ENCODE data around the gene ASZ1.

ASZ1 gene

DNA sequence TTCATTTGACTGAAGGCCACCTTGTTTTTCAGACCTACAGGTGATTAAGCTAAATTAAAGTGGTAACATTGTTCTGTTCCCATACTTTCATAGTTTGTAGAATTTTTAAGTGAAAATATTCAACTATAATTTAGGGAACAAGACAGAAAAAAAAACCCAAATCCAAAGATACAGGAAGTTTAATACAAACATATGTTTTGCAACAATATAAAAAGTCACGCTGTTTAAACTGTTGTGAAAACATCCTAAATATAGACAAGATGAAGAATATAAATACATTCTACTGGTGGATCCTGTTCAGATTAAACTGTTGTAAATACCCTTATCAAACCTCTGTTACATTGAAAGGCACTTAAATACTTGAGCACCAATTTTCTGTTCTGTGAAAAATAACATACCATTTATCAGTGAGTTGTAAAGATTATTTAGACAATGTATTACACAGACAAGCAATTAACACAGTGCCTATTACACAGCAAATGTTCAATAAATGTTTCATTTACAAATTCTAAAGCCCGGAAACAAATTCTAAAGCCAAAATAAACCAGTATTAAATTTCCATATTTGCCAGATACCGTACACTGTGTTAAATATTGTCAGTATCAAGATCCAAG, 14.2 kb downstream of the ASZ1 start:
- TF ChIP-seq CTCF (IDR thresholded peaks at IDR 0.05; ENCODE audit: extremely low read depth, missing control alignments) = no peak
- DNase-seq (ENCODE audit: low spot score) = no peak

GRCh38 chr7:117412390-117412789, 14.9 kb downstream of the ASZ1 start:
- no peak for TF ChIP-seq CTCF (IDR thresholded peaks at IDR 0.05; ENCODE audit: extremely low read depth, missing control alignments)
- no peak for DNase-seq (ENCODE audit: low spot score)

GRCh38 chr7:117411539-117411938, 15.8 kb downstream of the ASZ1 start:
- no peak for TF ChIP-seq CTCF (IDR thresholded peaks at IDR 0.05; ENCODE audit: extremely low read depth, missing control alignments)
- DNase-seq (ENCODE audit: low spot score) = no peak

GRCh38 chr7:117408831-117409230, 18.5 kb downstream of the ASZ1 start:
- TF ChIP-seq CTCF (IDR thresholded peaks at IDR 0.05; ENCODE audit: extremely low read depth, missing control alignments) = no peak
- DNase-seq (ENCODE audit: low spot score) = no peak

- DNase-seq (ENCODE audit: low spot score) = no peak
- no peak for TF ChIP-seq CTCF (IDR thresholded peaks at IDR 0.05; ENCODE audit: extremely low read depth, missing control alignments)
Observed at GRCh38 chr7:117405519-117405918, 21.8 kb downstream of the ASZ1 start.

DNA sequence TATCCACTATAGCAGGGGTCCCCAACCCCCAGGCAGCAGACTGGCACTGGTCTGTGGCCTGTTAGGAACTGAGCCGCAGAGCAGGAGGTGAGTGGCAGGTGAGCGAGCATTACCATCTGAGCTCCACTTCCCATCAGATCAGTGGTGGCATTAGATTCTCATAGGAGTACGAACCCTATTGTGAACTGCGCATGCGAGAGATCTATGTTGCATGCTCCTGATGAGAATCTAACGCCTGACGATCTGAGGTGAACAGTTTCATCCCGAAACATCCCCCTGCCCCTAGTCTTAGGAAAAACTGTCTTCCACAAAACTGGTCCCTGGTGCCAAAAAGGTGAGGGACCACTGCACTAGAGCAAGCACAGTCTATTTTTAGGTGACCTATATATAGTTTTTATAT, 23.6 kb downstream of the ASZ1 start:
- TF ChIP-seq CTCF (IDR thresholded peaks at IDR 0.05; ENCODE audit: extremely low read depth, missing control alignments) = no peak
- DNase-seq (ENCODE audit: low spot score) = no peak

DNA sequence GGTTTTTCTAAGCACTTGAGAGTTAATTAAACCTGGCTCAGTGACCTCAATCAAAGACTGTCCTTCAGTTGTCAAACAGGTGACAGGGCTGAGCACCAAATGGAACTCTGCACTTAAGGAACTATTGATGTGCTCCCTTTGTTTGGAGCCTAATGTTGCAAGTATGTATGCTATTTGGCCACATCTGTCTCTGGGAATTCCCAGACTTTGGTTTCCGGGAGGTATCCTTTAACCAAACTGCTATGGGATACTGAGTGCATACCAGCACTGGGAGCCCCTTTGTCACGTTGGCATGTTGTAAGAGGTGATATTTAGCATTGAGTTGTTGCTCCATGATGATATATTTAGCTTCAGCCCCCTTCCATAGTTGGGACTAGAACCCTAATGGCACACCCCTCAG, 25.2 kb downstream of the ASZ1 start:
- no peak for TF ChIP-seq CTCF (IDR thresholded peaks at IDR 0.05; ENCODE audit: extremely low read depth, missing control alignments)

More for the DNA sequence above, 25.2 kb downstream of the ASZ1 start:
- no peak for DNase-seq (ENCODE audit: low spot score)
